ENCODE data around the gene MYO15A.
A peak's percentile ranks its signal among the peaks of the same experiment; 100 is the strongest.

- TF ChIP-seq CTCF (IDR thresholded peaks at IDR 0.05) = peak in 1 of 7 experiments; percentile 8
- TF ChIP-seq POLR2AphosphoS5 (IDR thresholded peaks at IDR 0.05) = no peak
Observed at GRCh38 chr17:18191967-18192366, 83.4 kb downstream of the MYO15A start.

All from stomach (tissue), 4 donors.